KG1 (cell line): Measurements from ENCODE around the gene TNRC6C.

Source experiments
- DNase-seq: peaks from one replicate; lab custom pipeline; 2025; lab: John Stamatoyannopoulos, UW

The TNRC6C gene

DNA sequence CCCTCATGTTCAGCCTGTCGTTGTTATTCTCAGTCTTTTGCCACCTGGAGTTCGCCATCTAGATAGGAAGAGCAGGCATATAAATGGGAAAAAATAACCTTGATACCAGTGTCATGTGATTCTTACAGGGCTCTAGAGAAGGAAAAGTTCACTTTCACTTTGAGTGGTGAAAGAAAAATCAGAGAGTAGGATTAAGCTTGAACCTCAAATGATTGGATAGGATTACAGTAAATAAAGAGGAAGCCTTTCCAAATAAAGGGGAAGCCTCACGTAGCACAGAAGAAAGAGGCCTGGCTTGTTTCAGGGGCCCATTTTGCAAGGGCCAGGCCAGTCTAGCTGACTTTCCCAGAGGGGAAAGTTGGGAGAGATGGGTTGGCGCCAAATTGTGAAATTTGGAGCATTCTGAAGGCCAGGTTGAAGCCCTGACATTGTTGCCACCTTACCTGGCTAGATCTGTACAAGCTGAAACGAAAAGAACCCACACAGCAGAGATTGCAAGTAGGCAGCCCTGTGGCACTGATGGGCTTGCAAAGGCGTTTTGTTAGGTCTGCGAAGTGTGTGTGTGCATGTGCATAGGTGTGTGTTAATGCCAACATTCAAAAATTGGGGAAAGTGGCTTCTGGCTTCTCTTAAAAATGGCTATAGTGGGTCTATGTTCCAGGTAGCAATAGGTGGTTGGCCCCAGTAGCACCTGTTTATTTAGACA, 131.2 kb downstream of the TNRC6C start:
- no peak for DNase-seq

DNA sequence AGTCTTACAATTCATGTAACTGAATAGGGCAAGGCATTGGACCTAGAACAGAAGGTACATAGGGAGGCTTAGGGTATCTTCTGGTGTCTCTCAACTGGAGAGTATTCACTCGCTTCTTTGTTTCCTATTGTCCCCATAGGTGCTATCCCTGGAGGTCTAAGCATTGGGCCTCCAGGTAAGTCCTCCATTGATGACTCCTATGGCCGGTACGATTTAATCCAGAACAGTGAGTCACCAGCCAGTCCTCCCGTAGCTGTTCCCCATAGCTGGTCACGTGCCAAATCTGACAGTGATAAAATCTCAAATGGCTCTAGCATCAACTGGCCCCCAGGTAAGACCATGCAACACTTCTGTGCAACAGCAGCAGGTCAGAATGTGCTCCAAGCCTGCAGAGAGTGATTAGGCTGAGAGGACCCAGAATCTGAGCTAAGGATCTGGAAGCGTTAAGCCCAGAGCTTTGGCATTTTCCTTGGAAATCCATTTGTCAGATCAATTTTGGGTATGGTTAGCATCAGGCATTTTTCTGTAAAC, 134.4 kb downstream of the TNRC6C start:
- DNase-seq, result no peak

DNA sequence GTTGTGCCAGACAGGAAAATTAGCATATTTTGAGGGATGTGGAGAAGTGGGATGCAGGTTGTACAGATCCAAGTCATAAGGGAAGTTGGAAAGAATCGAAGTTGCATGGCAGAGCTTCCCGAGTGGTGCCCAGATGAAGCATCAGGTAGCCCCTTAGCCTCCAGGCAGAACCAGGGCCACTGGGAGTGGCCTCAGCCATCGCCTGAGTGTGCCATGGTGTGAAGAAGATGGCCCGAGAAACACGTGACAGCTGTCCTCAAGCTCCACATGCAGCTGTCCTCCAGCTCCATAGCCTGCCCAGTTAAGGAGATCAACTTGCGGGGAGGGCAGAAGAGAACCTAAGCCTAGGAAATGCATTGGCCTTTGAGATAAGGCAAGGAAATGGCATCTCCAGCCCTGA, 136.5 kb downstream of the TNRC6C start:
- no peak for DNase-seq

DNA sequence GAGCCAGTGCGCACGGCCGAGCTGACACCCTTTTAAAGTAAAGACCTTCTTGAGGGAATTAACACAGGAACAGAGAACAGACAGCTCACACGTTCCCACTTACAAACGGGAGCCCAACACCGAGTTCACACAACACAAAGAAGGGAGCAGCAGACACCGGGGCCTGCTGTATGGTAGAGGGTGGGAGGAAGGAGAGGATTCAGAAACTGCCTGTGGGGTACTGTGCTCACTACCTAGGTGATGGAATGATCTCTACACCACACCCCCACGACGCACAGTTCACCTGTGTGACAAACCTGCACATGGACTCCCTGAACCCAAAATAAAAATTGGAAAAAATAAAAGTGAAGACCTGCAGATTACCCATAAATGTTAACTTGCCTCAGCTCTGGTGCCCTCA, 137.6 kb downstream of the TNRC6C start:
- DNase-seq, result no peak

DNA sequence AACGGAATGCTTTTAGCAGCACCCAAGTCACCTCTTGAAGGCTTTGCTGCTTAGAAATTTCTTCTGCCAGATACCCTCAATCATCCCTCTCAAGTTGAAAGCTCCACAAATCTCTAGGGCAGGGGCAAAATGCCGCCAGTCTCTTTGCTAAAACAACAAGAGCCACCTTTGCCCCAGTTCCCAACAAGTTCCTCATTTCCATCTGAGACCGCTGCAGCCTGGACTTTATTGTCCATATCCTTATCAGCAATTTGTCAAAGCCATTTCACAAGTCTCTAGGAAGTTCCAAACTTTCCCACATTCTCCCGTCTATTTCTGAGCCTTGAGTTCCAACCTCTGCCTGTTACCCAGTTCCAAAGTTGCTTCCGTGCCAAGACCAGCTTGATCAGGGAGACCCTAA, 142.6 kb downstream of the TNRC6C start:
- no peak for DNase-seq

DNA sequence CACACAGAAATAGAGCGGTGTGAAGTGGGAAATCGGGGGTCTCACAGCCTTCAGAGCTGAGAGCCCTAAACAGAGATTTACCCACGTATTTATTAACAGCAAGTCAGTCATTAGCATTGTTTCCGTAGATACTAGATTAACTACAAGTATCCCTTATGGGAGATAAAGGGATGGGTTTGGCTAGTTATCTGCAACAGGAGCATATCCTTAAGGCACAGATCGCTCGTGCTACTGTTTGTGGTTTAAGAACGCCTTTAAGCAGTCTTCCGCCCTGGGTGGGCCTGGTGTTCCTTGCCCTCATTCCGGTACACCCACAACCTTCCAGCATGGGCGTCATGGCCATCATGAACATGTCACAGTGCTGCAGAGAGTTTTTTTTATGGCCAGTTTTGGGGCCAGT, 143.0 kb downstream of the TNRC6C start:
- no peak for DNase-seq

DNA sequence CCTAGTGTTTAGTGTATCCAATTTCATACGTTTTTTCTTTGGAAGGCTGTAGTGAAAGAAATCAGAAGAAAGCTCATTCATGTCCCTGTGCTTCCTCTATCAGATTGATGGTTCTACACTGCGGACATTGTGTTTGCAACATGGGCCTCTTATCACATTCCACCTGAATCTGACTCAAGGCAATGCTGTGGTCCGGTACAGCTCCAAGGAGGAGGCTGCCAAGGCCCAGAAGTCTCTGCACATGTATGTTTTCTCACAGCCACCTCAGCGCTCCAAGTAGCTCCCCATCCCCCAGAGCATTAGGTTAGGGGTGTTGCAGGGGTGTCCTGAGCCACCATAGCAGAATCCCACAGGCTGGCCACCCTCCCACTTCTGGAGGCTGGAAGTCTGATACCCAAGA, 144.8 kb downstream of the TNRC6C start:
- DNase-seq, result no peak

DNA sequence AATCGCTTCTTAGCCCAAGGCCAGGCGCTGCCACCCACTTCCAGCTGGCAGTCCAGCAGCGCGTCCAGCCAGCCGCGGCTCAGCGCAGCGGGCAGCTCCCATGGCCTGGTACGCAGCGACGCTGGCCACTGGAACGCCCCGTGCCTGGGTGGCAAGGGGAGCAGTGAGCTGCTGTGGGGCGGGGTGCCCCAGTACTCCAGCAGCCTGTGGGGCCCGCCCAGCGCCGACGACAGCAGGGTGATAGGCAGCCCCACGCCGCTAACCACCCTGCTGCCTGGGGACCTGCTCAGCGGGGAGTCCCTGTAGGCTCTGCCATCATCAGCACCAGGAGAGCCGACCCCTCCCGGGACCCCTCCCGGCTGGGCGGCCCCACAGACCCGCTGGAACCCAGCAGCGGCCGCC, 146.0 kb downstream of the TNRC6C start:
- no peak for DNase-seq

DNA sequence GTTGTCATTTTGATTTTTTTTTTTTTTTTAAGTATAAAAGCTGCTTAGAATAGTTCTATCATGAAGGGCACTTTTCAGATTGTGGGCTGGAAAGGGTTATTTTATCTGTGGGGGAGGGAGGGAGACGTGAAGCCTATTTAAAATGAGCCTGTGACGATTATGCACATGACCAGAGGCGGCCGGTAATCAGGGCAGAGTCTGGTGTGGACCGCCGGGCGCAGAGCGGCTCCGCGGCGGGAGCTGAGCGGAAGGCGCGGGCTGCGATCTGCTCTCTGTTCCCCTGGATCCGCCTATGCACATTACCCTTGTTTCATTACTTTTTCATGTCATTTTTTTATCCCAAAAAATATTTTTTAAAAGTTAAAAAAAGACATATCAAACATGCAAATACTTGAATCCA, 146.6 kb downstream of the TNRC6C start:
- DNase-seq, result no peak

DNA sequence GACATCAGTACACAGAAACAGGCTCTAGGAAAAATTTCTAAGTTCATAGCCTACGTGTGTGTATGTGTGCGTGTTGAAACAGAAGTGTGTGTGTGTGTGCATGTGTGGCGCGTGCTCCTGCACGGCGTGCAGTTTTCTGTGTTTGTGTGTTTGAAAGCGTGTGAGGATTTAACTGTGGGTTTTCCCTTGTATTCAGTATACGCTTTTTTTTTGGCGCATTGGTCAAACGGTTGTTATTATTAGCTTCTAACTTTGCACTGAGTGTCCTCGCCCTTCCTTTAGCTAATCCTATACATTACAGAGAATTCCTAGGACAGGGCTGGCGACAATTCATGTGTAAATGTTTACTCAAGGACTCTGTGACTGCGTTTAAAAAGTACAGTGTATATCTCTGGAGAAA, 147.0 kb downstream of the TNRC6C start:
- DNase-seq, result no peak

DNA sequence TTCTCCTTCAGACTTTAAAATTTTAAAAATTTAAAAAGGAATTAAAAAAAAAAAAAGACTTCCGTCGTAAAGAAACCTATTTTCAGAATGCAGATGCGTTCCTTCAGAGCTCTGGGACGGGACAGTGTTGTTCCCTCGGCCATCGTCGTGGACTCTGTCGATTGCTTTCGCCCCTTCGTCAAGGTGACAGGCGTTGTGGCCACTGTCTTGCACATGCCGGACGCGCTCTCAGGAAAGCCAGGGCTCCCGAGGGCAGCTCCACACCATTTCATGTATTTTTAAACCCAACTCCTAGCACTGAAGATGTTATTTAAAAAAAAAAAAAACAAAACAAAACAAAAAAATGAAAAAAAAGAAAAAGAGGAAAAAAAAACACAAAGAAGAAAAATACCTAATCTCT, 147.7 kb downstream of the TNRC6C start:
- DNase-seq, result no peak

DNA sequence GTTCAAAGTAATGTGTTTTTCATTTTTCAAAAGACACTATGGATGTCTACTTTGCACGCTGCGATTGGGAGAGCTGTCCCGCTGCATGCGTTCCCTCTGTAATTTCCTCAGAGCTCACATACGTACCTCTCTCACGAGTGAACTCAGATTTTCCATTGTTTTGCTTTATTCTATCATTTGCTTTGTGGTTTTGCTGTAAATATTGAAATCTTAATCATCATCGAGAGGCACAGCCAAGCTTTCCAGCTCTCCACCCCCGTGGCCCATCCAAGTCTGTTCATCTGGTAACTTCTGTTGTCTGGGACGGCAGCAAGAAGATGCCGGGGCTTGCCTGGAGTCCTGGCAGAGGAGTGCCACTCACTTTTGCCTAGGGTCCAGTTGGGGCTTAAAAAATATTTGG, 149.0 kb downstream of the TNRC6C start:
- DNase-seq, result no peak

DNA sequence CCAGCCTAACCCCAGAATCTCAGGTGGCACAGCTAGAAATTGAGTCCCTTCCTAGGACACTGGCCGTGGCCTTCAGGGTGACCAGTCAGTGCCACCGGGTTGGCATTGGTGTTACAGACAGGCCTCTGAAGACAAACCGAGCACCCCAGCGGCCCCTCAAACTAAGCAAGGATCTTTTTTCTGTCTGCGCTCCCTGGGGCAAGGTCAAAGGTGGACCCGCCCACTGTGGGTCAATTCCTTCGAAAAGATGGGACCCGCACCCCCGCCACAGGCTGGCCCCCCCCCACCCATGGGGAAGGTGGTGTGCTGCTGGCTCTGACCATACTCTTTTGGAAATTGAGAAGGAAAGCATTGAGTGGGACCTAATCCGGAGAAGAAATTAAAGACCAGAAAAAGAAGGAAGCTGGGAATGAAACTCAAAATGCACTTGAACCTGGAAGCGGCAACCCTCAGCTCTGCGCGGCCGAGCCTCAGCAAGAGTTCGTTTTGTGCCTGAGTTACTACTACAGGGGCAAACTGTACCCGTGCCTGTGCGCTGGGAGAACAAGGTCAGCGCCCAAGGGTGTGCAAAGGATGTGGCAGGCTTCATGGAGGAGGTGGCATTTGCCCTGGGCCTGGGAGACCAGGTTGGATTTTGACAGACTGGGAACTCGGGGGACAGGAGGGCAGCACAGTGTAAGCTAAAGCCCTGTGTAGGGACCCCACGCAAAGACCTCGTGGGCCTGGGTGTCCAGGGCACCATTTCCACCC, 149.6 kb downstream of the TNRC6C start:
- no peak for DNase-seq

DNA sequence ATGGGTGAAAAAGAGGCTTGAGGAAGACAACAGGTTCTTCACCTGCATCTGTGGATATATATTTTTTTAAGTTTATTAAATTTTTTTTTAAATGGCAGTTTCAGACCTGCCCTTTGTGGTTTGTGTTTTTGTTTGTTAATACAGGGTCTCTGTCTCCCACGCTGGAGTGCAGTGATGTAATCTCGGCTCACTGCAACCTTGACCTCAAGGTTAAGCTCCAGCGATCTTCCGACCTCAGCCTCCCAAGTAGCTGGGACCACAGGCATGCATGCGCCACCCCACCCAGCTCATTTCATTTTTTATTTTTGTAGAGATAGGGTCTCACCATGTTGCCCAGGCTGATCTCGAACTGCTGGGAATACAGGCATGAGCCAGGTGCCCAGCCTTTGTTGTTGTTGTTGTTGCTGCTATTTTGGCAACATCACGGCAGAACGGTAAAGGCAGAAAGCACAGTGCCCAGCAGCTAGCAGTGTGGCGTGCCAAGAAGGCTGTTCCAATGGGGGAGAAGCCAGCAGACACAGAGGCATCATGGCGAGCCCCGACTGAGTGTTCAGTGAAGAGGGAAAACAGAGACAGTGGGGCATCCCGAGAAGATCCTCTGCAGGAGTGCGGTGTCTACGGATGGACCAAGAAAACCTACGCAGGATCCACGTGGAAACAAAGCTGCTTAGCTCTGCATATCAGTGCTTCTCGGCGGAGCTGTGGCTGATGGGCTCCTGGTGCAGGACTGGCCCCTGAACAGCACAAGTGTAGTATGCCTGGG, 150.4 kb downstream of the TNRC6C start:
- DNase-seq, result no peak

DNA sequence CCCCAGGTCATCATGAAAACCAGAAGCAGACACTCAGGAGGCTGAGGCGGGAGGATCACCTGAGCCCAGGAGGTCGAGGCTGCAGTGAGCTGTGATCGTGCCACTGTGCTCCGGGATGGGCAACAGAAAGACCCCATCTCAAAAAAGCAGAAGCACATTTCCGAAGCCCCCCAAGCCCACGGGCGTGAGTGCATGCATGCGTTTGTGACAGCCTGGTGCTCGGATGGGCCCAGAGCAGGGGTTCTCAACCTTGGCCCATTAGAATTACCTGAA, 150.9 kb downstream of the TNRC6C start:
- no peak for DNase-seq

DNA sequence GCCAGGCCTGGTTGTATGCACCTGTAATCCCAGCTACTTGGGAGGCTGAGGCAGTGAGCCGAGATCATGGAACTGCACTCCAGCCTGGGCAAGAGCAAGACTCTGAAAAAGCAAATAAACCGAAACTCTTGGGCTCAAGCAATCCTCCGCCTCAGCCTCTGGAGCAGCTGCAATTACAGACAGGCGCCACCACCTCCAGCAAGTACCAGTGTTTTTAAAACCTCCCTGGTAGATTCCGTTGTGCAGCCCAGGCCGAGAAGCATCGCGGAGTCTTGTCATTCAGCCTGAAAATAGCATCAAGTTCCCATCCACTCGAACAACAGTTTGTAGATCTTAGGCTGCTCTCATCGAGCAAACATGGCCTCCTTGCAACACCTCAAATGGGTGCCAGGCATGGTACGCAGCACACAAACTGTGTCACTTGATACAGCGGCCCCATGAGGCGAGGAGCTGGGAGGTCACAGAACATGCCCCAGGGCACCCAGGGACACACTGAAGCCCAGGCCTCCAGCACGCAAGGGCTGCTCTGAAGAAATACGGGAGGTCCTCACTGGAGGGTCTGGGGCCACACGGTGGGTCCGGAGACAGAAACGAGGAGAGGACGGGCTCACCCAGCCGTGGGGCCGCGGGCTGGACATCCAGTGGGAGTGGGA, 152.0 kb downstream of the TNRC6C start:
- no peak for DNase-seq

DNA sequence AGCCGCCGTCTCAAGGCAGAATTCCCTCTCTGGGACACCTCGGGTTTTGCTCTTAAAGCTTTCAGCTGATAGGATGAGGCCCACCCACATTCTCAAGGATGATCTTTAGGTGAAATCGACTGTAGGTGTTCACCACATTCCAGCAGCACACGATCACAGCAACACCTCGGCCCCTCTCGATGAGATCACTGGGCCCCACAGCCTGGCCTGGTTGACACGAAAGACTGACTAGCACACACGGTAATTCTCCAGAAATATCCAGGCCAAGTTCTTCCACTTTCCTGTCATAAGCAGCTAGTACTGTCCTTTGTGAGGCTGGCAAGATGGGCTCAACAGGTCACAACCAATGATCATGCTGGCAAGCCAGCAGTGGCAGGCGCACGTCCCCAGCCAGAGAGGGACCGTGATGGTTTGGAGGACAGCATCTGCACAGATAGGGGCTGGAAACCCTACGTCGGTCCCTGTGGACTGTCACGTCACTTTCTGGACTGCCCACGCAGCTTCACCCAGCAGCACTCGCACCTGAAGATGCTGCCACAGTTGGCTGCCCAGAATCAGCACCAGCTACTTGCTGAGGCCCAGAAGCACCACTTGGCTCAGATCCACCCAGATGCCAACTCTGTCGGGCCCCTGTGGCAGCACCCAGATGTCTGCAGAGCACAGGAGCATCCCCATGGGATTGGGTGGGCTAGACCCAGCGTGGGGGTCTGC, 152.7 kb downstream of the TNRC6C start:
- no peak for DNase-seq

DNA sequence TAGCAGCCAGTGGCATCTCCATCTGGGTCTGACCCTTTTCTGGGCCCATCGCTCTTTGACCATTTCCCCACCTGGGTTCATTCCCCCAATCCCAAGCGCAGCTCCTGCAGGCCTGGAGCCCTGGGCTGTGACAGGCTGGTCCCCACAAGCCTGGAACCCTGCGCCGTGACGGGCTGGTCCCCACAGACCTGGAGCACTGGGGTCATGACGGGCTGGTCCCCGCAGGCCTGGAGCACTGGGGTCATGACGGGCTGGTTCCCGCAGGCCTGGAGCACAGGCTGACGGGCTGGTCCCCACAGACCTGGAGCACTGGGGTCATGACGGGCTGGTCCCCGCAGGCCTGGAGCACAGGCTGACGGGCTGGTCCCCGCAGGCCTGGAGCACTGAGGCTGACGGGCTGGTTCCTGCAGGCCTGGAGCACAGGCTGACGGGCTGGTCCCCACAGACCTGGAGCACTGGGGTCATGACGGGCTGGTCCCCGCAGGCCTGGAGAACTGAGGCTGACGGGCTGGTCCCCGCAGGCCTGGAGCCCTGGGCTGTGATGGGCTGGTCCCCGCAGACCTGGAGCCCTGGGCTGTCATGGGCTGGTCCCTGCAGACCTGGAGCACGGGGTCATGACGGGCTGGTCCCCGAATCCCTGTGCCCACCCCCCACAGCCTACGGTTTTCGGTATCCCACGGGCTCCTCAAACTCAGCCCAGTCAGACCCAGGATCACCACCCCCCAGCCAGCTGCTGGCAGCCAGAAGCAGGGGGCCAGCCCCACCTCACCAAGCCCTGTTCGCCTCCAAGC, 153.4 kb downstream of the TNRC6C start:
- no peak for DNase-seq

DNA sequence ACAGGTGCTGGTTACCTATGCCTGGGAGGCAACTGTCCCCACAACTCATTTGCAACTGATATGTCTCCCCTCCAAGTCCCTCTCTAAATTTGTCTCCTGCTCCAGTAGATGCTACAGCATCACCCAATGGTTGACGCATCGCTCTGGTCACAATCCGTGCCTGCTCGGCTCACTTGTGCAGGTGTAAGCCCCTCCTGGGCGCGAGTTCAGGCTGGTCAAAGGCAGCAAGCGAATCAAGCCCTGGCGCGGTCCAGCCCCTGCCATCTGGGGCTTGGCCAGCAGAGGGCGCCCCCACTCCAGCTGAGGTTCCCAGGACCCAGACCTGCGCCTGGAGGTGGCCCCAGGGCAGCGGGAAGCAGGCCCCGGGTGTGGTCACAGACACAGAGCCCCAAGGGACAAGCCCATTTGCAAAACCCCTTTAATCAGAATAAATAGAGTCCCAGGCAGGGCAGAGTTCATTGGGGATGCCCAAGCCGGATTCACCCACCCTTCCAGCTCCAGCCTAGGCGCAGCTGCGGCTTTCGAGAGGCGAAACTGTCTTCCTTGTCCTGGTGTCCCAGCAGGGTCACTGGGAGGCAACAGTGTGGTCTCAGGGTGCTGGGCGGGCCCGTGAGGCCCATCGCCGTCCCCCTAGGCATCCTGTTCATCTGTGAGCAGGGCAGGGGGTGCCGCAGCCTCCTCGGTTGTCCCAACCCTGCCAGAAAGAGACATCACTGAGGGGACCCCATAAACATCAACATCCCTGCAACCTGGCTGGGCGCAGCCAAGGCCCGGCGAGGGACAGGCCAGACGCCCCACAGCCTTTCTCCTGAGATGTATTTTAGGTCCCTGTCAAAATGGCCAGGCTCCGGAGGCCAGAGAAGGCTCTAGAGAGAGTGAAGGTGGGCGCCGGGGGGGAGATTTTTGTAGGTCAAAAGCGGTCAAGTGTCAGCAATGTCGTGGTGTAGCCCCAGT, 154.3 kb downstream of the TNRC6C start:
- DNase-seq, result peak; percentile 15
